Keratinocyte (primary cell): ENCODE data around the gene LGALS12.
"Not testable (repeated sequence)": the region's sequence is repeated elsewhere in the genome, so short reads cannot be mapped to it uniquely, and the experiment has no call there.

Experiments
- EZH2 ChIP-seq: IDR thresholded peaks from one replicate; pipeline ENCODE4 v1.6.1; 2012; ENCODE audit warnings: inconsistent platforms, mild to moderate bottlenecking, low read length, moderate library complexity
- TF ChIP-seq, protein P1 (sequence below), 3 experiments: IDR thresholded peaks in 1 of 3; conservative IDR thresholded peaks in 1 of 3; optimal IDR thresholded peaks in 1 of 3; 2 replicates in 2 of 3; 3 replicates in 1 of 3; pipeline versions ENCODE3 to v1.5.1; 2011; ENCODE audit warnings: low read length in 3 of 3, mild to moderate bottlenecking in 3 of 3, moderate library complexity in 2 of 3, control low read depth in 1 of 3, inconsistent platforms in 1 of 3; ENCODE audit not compliant: insufficient read depth in 2 of 3; ENCODE audit errors: extremely low read depth in 1 of 3

DNA sequence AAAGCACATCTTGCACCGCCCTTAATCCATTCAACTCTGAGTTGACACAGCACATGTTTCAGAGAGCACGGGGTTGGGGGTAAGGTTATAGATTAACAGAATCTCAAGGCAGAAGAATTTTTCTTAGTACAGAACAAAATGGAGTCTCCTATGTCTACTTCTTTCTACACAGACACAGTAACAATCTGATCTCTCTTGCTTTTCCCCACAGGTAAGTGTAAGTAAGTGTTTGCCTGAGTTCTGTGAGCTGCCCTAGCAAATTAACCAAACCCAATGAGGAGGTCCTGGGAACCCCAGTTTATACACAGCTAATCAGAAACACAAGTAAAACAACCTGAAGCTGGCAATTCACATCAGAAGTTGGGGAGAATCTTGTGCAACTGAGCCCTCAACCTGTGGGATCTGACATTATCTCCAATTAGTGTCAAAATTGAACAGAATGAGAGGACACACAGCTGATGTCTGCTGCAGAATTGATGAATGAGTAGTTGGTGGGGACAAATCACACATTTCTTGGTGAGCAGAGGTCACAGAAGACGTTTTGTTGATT is 22.9 kb downstream of the LGALS12 start:
- not testable (repeated sequence) for TF ChIP-seq EZH2
- TF ChIP-seq, protein P1, sequence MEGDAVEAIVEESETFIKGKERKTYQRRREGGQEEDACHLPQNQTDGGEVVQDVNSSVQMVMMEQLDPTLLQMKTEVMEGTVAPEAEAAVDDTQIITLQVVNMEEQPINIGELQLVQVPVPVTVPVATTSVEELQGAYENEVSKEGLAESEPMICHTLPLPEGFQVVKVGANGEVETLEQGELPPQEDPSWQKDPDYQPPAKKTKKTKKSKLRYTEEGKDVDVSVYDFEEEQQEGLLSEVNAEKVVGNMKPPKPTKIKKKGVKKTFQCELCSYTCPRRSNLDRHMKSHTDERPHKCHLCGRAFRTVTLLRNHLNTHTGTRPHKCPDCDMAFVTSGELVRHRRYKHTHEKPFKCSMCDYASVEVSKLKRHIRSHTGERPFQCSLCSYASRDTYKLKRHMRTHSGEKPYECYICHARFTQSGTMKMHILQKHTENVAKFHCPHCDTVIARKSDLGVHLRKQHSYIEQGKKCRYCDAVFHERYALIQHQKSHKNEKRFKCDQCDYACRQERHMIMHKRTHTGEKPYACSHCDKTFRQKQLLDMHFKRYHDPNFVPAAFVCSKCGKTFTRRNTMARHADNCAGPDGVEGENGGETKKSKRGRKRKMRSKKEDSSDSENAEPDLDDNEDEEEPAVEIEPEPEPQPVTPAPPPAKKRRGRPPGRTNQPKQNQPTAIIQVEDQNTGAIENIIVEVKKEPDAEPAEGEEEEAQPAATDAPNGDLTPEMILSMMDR (optimal IDR thresholded peaks at IDR 0.05 in 1 of 3, IDR thresholded peaks at IDR 0.05 in 1 of 3, conservative IDR thresholded peaks at IDR 0.05 in 1 of 3; ENCODE audit: extremely low read depth in 1 of 3, insufficient read depth in 2 of 3, low read length in 3 of 3): not testable (repeated sequence)
